HepG2 (cell line): Measurements from ENCODE around the gene TAB3. TPM values are rescaled to one million over a fixed set of nuclear protein-coding genes. Genes with fewer than 3 reads are reported as not detected.

Experiments used
- ATAC-seq: fragments of 200-7000 bp; cut with Tn5 transposase; 3 replicates; pipeline ENCODE4 v1.9.1; 2020; ENCODE audit warnings: mild to moderate bottlenecking, moderate library complexity
- BruUV-seq: library from RNA; stranded (reverse); fragments of 400-500 nt; replicated peaks from 2 replicates; lab custom pipeline; 2021; lab: Mats Ljungman, UMichigan
- CTCF ChIA-PET: fragments of 300-600 bp; formaldehyde crosslinking; extraction: SDS; loops from one replicate; lab custom pipeline; 2021; ENCODE audit warnings: low total read pairs, inconsistent platforms, low intra/inter-chr PET ratio; lab: Yijun Ruan, JAX
- POLR2A ChIA-PET: fragments of 350-600 bp; sonication (Branson Sonifier 250); formaldehyde crosslinking; loops from one replicate; lab custom pipeline; 2020; ENCODE audit warnings: antibody characterized with exemption, inconsistent platforms; lab: Yijun Ruan, JAX
- DNase-seq: peaks from one replicate; pipeline ENCODE4 v3.0.0-alpha.2; 2015; ENCODE audit warnings: low spot score
- FAIRE-seq: peaks from 3 replicates; lab custom pipeline; 2011; peaks lifted over from hg19 to GRCh38; lab: Jason Lieb, UNC
- H2AFZ ChIP-seq: one replicate; pipeline ENCODE4 v1.6.1; 2011; ENCODE audit warnings: low read length, inconsistent platforms
- H3K27ac ChIP-seq: fragments of 300-600 bp; 3 replicates; pipeline ENCODE4 v1.8.0; 2011; ENCODE audit warnings: mixed run types, mild to moderate bottlenecking, mixed read lengths, low read length, inconsistent platforms; ENCODE audit not compliant: insufficient read depth; ENCODE audit errors: extremely low read length
- H3K27me3 ChIP-seq, 2 experiments: fragments of 200-600 bp in 1 of 2; 2 replicates in 1 of 2; 3 replicates in 1 of 2; pipeline versions ENCODE4 v1.6.0 to v1.8.0; 2011; ENCODE audit warnings: low read length in 2 of 2, mild to moderate bottlenecking in 2 of 2, moderate library complexity in 2 of 2, inconsistent platforms in 1 of 2; ENCODE audit not compliant: insufficient read depth in 2 of 2, control insufficient read depth in 1 of 2
- H3K36me3 ChIP-seq, 2 experiments: fragments of 200-600 bp in 1 of 2; replicated peaks in 1 of 2; 2 replicates in 1 of 2; 3 replicates in 1 of 2; pipeline versions ENCODE4 v1.5.1 to v1.8.0; 2011; ENCODE audit warnings: low read length in 2 of 2, inconsistent platforms in 1 of 2; ENCODE audit not compliant: insufficient read depth in 2 of 2, control insufficient read depth in 1 of 2
- H3K4me1 ChIP-seq: 2 replicates; pipeline ENCODE4 v1.5.1; 2012; ENCODE audit warnings: low read length, inconsistent platforms; ENCODE audit not compliant: insufficient read depth
- H3K4me2 ChIP-seq: 2 replicates; pipeline ENCODE4 v1.6.0; 2011; ENCODE audit warnings: low read depth, low read length, inconsistent platforms
- H3K4me3 ChIP-seq, 3 experiments: fragments of 200-600 bp in 1 of 3; sonication (generic), shearing (Covaris generic) in 1 of 3; replicated peaks in 1 of 3; 2 replicates each; pipeline ENCODE4 v1.5.1; 2011 to 2016; ENCODE audit warnings: low read length in 3 of 3, inconsistent platforms in 2 of 3, low read depth in 2 of 3, mild to moderate bottlenecking in 2 of 3, control low read depth in 1 of 3, mixed read lengths in 1 of 3; ENCODE audit not compliant: insufficient read depth in 1 of 3
- H3K79me2 ChIP-seq: one replicate; pipeline ENCODE4 v1.6.1; 2011; ENCODE audit warnings: low read length, inconsistent platforms; ENCODE audit not compliant: insufficient read depth
- H3K9ac ChIP-seq: 2 replicates; pipeline ENCODE4 v1.6.0; 2011; ENCODE audit warnings: mild to moderate bottlenecking, low read depth, low read length, inconsistent platforms; ENCODE audit not compliant: insufficient read depth
- H3K9me3 ChIP-seq: 2 replicates; pipeline ENCODE4 v1.5.1; 2012; ENCODE audit warnings: mild to moderate bottlenecking, low read length
- H4K20me1 ChIP-seq: 2 replicates; pipeline ENCODE4 v1.6.0; 2011; ENCODE audit warnings: inconsistent platforms, mild to moderate bottlenecking, low read length, moderate library complexity; ENCODE audit not compliant: insufficient read depth
- ERF ChIP-seq: IDR thresholded peaks from 2 replicates; pipeline ENCODE4 v1.6.1; 2018; ENCODE audit warnings: missing biosample characterization, missing genetic modification reagents
- FLYWCH1 ChIP-seq: sonication (generic); formaldehyde crosslinking; IDR thresholded peaks from 2 replicates; pipeline ENCODE4 v1.8.1; 2023; ENCODE audit warnings: mild to moderate bottlenecking, missing genetic modification reagents
- GZF1 ChIP-seq: sonication (generic); formaldehyde crosslinking; IDR thresholded peaks from 2 replicates; pipeline ENCODE4 v1.5.1; 2020; ENCODE audit warnings: mild to moderate bottlenecking, missing genetic modification reagents
- PREB ChIP-seq: sonication (generic); formaldehyde crosslinking; IDR thresholded peaks from 2 replicates; pipeline ENCODE4 v1.4.0; 2020; ENCODE audit warnings: missing genetic modification reagents
- TOE1 ChIP-seq: sonication (generic); formaldehyde crosslinking; IDR thresholded peaks from 2 replicates; pipeline ENCODE4 v1.4.0; 2020; ENCODE audit warnings: mild to moderate bottlenecking, missing genetic modification reagents
- ZBTB8A ChIP-seq: sonication (generic); formaldehyde crosslinking; IDR thresholded peaks from 2 replicates; pipeline ENCODE4 v1.4.0; 2020; ENCODE audit warnings: mild to moderate bottlenecking, low read depth, missing genetic modification reagents, borderline replicate concordance
- ZEB1 ChIP-seq: IDR thresholded peaks from 2 replicates; pipeline ENCODE4 v1.6.1; 2012; ENCODE audit warnings: mild to moderate bottlenecking, low read depth, inconsistent platforms; ENCODE audit not compliant: insufficient replicate concordance
- ZNF263 ChIP-seq: sonication (generic); formaldehyde crosslinking; IDR thresholded peaks from 2 replicates; pipeline ENCODE4 v1.4.0; 2020; ENCODE audit warnings: missing genetic modification reagents
- ZNF432 ChIP-seq: sonication (generic); formaldehyde crosslinking; IDR thresholded peaks from 2 replicates; pipeline ENCODE4 v1.5.0; 2020; ENCODE audit warnings: missing genetic modification reagents, mild to moderate bottlenecking, borderline replicate concordance
- ZNF558 ChIP-seq: sonication (generic); formaldehyde crosslinking; IDR thresholded peaks from 2 replicates; pipeline ENCODE4 v1.9.0; 2022; ENCODE audit warnings: mild to moderate bottlenecking, missing genetic modification reagents, borderline replicate concordance
- ZNF660 ChIP-seq: sonication (generic); formaldehyde crosslinking; IDR thresholded peaks from 2 replicates; pipeline ENCODE4 v1.5.1; 2020; ENCODE audit warnings: mild to moderate bottlenecking, low read depth, missing genetic modification reagents, borderline replicate concordance
- ZNF770 ChIP-seq: sonication (generic); formaldehyde crosslinking; IDR thresholded peaks from 2 replicates; pipeline ENCODE4 v1.5.0; 2020; ENCODE audit warnings: mild to moderate bottlenecking, missing genetic modification reagents
- ZNF841 ChIP-seq: sonication (generic); formaldehyde crosslinking; IDR thresholded peaks from 2 replicates; pipeline ENCODE4 v1.8.1; 2023; ENCODE audit warnings: missing genetic modification reagents, borderline replicate concordance
- ZSCAN21 ChIP-seq: sonication (generic); formaldehyde crosslinking; IDR thresholded peaks from 2 replicates; pipeline ENCODE4 v1.8.0; 2022; ENCODE audit warnings: mild to moderate bottlenecking, missing genetic modification reagents, moderate library complexity, borderline replicate concordance
- WGBS: methylation state at CpG from one replicate; pipeline ENCODE4 v1.1.6; 2017; ENCODE audit warnings: low lambda C conversion rate; 5-methylcytosine and 5-hydroxymethylcytosine counted together
- in situ Hi-C: cut with HindIII; loops from 2 replicates; pipeline ENCODE4 v1.10.0; 2017; ENCODE audit warnings: low pct_unique_long_range_greater_than_20kb; ENCODE audit not compliant: extremely low pct_ligation_motif_present
- intact Hi-C: fragments of 100-400 bp; cut with micrococcal nuclease; formaldehyde crosslinking; loops from one replicate; pipeline ENCODE4 v1.10.0; 2022; ENCODE audit not compliant: unreplicated experiment
- polyA plus RNA-seq, 8 experiments: library from polyadenylated mRNA; depleted of rRNA in 3 of 8; stranded (reverse) in 7 of 8; unstranded in 1 of 8; fragments of >200 nt; fragmentation: Illumina TruSeq in 4 of 8; extraction: Trizol in 4 of 8; gene quantifications; 2 replicates each; pipeline versions ENCODE4 v1.2.1 to v1.2.3, GENCODE V29; 2011 to 2016; ENCODE audit warnings: low read depth in 4 of 8, missing spikeins in 1 of 8, mixed read lengths in 1 of 8; ENCODE audit not compliant: insufficient read depth in 1 of 8
- total RNA-seq, 5 experiments: library from RNA; depleted of rRNA; stranded (reverse); fragments of >200 nt; fragmentation: Illumina TruSeq; extraction: Trizol; gene quantifications; 2 replicates each; pipeline ENCODE4 v1.2.3, GENCODE V29; 2016; ENCODE audit warnings: low read depth in 1 of 5
- TF ChIP-seq, protein P1 (sequence below): sonication (generic); formaldehyde crosslinking; IDR thresholded peaks from 2 replicates; pipeline ENCODE4 v1.8.1; 2023; ENCODE audit warnings: mild to moderate bottlenecking, missing genetic modification reagents
- TF ChIP-seq, protein P2 (sequence below): sonication (generic); formaldehyde crosslinking; IDR thresholded peaks from 2 replicates; pipeline ENCODE4 v1.5.0; 2020; ENCODE audit warnings: mild to moderate bottlenecking, missing genetic modification reagents
- TF ChIP-seq, protein P3 (sequence below): sonication (generic); formaldehyde crosslinking; IDR thresholded peaks from 2 replicates; pipeline ENCODE4 v1.8.0; 2022; ENCODE audit warnings: missing genetic modification reagents, mild to moderate bottlenecking, borderline replicate concordance

Gene TAB3
- total and polyA plus RNA-seq, 2 of the 13 experiments (the other 11 are each of a cell fraction or from before 2014, with no cell fraction given) = 27.2 to 59.8 TPM

- H3K9me3 ChIP-seq = no peaks in the 10 kb centered on the region
- intact Hi-C loops (no loop called here), in situ Hi-C loops (no loop called here)
- H3K4me3 ChIP-seq = no peak overlapping the region
- H3K27me3 ChIP-seq = no peaks in the 10 kb centered on the region
- ATAC-seq = no peak
- H3K4me1 ChIP-seq = peaks cover 24% of the 10 kb centered on the region
- BruUV-seq = no TSS peak
- H2AFZ ChIP-seq = no peak overlapping the region
- H3K79me2 ChIP-seq = no peaks in the 10 kb centered on the region
- no peak for FAIRE-seq
- H4K20me1 ChIP-seq = no peaks in the 10 kb centered on the region
- CTCF ChIA-PET = no interaction called here
- H3K4me2 ChIP-seq = no peak overlapping the region
- no peak overlapping the region for H3K27ac ChIP-seq
- POLR2A ChIA-PET = no interaction called here
- no peak overlapping the region for H3K9ac ChIP-seq
- WGBS = 84% methylated on average over 7 of the region's 7 CpGs
- no peak for DNase-seq
- no peaks in the 10 kb centered on the region for H3K36me3 ChIP-seq
- TF ChIP-seq, protein P1, sequence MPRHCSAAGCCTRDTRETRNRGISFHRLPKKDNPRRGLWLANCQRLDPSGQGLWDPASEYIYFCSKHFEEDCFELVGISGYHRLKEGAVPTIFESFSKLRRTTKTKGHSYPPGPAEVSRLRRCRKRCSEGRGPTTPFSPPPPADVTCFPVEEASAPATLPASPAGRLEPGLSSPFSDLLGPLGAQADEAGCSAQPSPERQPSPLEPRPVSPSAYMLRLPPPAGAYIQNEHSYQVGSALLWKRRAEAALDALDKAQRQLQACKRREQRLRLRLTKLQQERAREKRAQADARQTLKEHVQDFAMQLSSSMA (CRISPR knock-in tag) = no peak
- no peak for TF ChIP-seq FLYWCH1 (CRISPR knock-in tag)
- TF ChIP-seq ZNF660 = no peak
- TF ChIP-seq PREB (CRISPR knock-in tag) = no peak
- TF ChIP-seq ERF (CRISPR knock-in tag) = no peak
- no peak for TF ChIP-seq ZNF263 (CRISPR knock-in tag)
- no peak for TF ChIP-seq TOE1 (CRISPR knock-in tag)
- TF ChIP-seq, protein P2, sequence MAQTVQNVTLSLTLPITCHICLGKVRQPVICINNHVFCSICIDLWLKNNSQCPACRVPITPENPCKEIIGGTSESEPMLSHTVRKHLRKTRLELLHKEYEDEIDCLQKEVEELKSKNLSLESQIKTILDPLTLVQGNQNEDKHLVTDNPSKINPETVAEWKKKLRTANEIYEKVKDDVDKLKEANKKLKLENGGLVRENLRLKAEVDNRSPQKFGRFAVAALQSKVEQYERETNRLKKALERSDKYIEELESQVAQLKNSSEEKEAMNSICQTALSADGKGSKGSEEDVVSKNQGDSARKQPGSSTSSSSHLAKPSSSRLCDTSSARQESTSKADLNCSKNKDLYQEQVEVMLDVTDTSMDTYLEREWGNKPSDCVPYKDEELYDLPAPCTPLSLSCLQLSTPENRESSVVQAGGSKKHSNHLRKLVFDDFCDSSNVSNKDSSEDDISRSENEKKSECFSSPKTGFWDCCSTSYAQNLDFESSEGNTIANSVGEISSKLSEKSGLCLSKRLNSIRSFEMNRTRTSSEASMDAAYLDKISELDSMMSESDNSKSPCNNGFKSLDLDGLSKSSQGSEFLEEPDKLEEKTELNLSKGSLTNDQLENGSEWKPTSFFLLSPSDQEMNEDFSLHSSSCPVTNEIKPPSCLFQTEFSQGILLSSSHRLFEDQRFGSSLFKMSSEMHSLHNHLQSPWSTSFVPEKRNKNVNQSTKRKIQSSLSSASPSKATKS (CRISPR knock-in tag) = no peak
- no peak for TF ChIP-seq ZEB1
- TF ChIP-seq, protein P3, sequence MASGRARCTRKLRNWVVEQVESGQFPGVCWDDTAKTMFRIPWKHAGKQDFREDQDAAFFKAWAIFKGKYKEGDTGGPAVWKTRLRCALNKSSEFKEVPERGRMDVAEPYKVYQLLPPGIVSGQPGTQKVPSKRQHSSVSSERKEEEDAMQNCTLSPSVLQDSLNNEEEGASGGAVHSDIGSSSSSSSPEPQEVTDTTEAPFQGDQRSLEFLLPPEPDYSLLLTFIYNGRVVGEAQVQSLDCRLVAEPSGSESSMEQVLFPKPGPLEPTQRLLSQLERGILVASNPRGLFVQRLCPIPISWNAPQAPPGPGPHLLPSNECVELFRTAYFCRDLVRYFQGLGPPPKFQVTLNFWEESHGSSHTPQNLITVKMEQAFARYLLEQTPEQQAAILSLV (CRISPR knock-in tag) = no peak
- no peak for TF ChIP-seq ZNF770
- TF ChIP-seq ZNF558 (CRISPR knock-in tag) = no peak
- no peak for TF ChIP-seq ZSCAN21 (CRISPR knock-in tag)
- TF ChIP-seq GZF1 = no peak
- no peak for TF ChIP-seq ZBTB8A (CRISPR knock-in tag)
- no peak for TF ChIP-seq ZNF432 (CRISPR knock-in tag)
- TF ChIP-seq ZNF841 (CRISPR knock-in tag) = no peak
Observed at GRCh38 chrX:30814978-30815377, 74.1 kb downstream of the TAB3 start.
